ENCODE results near the gene NDE1.
"Not testable (repeated sequence)": the region's sequence is repeated elsewhere in the genome, so short reads cannot be mapped to it uniquely, and the experiment has no call there.

Gene NDE1

GRCh38 chr16:15650019-15650697, at the start of gene NDE1:
TSS of gene NDE1 (plus strand) at chr16:15650245. CDS start at chr16:15664779, 14,534 bp downstream.
- in situ Hi-C loops (cut with HindIII; ENCODE audit: low pct_unique_long_range_greater_than_20kb, low sequenced_read_pairs): no loop called here
- no peak for TF ChIP-seq JUND (IDR thresholded peaks at IDR 0.05; ENCODE audit: low read depth)
- peak; percentile 90 to 96 for DNase-seq (ENCODE audit: low read depth in 1 of 2, low spot score in 1 of 2)

- peak in 1 of 2 experiments; percentile 28 for DNase-seq (ENCODE audit: low read depth in 1 of 2, low spot score in 1 of 2)
- TF ChIP-seq JUND (IDR thresholded peaks at IDR 0.05; ENCODE audit: low read depth): no peak
- in situ Hi-C loops (cut with HindIII; ENCODE audit: low pct_unique_long_range_greater_than_20kb, low sequenced_read_pairs): no loop called here
Observed at GRCh38 chr16:15601212-15601879, 48.7 kb upstream of the NDE1 start.

GRCh38 chr16:15602285-15603044, 47.6 kb upstream of the NDE1 start:
- TF ChIP-seq JUND (IDR thresholded peaks at IDR 0.05; ENCODE audit: low read depth): no peak
- no peak for DNase-seq (ENCODE audit: low read depth in 1 of 2, low spot score in 1 of 2)
- in situ Hi-C loops (cut with HindIII; ENCODE audit: low pct_unique_long_range_greater_than_20kb, low sequenced_read_pairs): no loop called here

DNA sequence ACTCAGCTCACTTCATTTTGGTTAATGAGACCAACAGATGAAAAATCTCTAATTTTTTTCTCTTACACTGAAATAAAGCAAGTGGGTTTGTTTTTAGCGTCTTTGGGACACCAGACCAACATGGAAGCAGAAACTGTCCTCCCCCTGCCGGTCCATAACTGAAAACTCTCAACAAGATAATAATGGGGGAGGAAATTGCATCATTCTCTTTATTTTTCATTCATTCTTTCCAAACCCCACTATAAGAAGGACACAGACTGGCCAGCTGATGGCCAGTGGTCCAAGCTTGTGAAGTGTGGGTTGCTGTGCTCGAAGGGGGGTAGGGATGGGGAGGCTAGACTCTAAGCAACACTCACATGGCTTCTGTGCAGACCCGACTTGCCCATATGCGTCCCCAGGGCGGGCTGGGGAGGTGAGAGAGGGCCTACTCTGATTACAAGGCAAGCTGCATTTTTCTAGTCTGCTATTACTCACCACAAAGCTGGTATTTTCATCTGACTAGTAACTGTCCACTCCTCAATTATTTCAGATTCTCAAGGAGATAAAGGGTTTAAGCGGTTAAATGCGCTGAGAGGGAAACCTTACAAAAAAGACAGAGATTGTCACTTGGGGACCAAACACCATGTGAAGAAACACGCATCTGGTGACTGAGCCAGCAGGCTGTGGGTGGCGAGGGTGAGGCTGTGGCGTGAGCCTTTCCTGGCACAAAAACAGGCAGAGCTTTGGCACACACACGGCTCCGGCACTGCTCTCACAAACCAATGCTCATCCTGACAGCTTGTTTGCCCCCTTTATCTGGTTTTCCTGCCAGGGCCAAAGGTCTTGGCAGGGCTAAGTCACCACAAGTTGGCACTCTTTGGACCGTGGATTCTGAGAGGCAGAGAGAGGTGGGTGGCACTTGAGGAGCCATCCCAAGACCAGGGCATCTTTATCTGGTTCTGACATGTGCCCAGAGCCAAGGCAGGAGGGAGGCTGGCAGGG, 45.3 kb upstream of the NDE1 start:
- in situ Hi-C loops (cut with HindIII; ENCODE audit: low pct_unique_long_range_greater_than_20kb, low sequenced_read_pairs): no loop called here
- TF ChIP-seq JUND (IDR thresholded peaks at IDR 0.05; ENCODE audit: low read depth): no peak

GRCh38 chr16:15605839-15606517, 44.1 kb upstream of the NDE1 start:
- TF ChIP-seq JUND (IDR thresholded peaks at IDR 0.05; ENCODE audit: low read depth): no peak
- in situ Hi-C loops (cut with HindIII; ENCODE audit: low pct_unique_long_range_greater_than_20kb, low sequenced_read_pairs): no loop called here
- no peak for DNase-seq (ENCODE audit: low read depth in 1 of 2, low spot score in 1 of 2)

More for the DNA sequence above, 45.3 kb upstream of the NDE1 start:
- no peak for DNase-seq (ENCODE audit: low read depth in 1 of 2, low spot score in 1 of 2)

- in situ Hi-C loops (cut with HindIII; ENCODE audit: low pct_unique_long_range_greater_than_20kb, low sequenced_read_pairs): no loop called here
- DNase-seq (ENCODE audit: low read depth in 1 of 2, low spot score in 1 of 2): no peak
- TF ChIP-seq JUND (IDR thresholded peaks at IDR 0.05; ENCODE audit: low read depth): no peak
Observed at GRCh38 chr16:15606518-15607220, 43.4 kb upstream of the NDE1 start.

- DNase-seq (ENCODE audit: low read depth in 1 of 2, low spot score in 1 of 2); in situ Hi-C loops (cut with HindIII; ENCODE audit: low pct_unique_long_range_greater_than_20kb, low sequenced_read_pairs): not testable (repeated sequence)
Observed at GRCh38 chr16:15607221-15607699, 42.8 kb upstream of the NDE1 start.

DNA sequence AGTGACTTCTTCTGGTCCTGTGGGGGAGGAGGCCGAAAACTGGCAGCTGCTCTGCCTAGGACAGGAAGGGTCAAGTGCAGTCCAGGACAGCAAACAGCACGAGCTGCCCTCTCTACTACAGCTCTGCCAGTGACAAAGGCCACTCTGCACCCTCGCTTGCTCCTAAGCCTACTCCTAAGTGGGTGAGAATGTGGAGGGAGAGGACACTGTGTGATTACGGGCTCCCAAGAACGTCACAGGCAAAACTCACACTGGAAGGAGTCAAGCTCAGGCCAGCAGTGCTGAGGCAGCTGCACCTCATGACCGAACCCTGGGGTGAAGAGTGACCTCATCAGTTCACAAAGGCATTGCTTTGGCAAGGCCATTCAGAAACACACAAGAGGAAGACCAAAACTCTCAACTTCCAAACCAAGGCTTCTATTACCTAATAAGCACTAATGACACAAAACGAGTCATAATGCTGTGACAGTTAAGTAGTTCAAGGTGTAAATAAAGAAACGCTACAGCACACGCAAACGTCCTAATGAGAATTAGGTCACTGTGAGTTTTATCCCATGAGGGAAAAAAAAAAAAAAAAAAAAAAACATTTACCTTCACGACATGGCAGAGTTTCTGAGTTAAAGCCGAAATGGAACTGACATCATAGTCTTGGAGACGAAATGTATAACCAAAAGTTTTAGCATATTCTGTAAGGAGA, 42.2 kb upstream of the NDE1 start:
- no peak for TF ChIP-seq JUND (IDR thresholded peaks at IDR 0.05; ENCODE audit: low read depth)
- in situ Hi-C loops (cut with HindIII; ENCODE audit: low pct_unique_long_range_greater_than_20kb, low sequenced_read_pairs): no loop called here
- peak in 1 of 2 experiments; percentile 5 for DNase-seq (ENCODE audit: low read depth in 1 of 2, low spot score in 1 of 2)

GRCh38 chr16:15608398-15609285, 41.4 kb upstream of the NDE1 start:
- DNase-seq (ENCODE audit: low read depth in 1 of 2, low spot score in 1 of 2): peak in 1 of 2 experiments; percentile 10
- TF ChIP-seq JUND (IDR thresholded peaks at IDR 0.05; ENCODE audit: low read depth): no peak
- in situ Hi-C loops (cut with HindIII; ENCODE audit: low pct_unique_long_range_greater_than_20kb, low sequenced_read_pairs): no loop called here

DNA sequence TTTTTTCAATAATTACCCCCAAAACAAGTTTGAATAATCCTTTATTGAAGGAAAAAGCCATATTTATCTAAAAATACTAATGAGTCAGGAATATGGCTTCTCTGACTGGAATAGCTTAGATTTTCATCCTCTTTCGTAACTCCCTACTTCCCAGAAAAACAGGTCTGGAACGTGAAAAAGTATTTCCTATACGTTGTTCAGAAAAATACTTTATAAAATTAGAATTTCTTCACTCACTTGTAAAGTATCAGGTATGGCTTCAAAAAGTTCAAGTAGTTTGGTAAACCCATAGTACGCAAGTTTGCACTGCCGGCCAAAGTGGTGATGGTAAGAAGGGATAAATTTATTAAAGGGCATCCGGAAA, 40.8 kb upstream of the NDE1 start:
- TF ChIP-seq JUND (IDR thresholded peaks at IDR 0.05; ENCODE audit: low read depth): no peak
- in situ Hi-C loops (cut with HindIII; ENCODE audit: low pct_unique_long_range_greater_than_20kb, low sequenced_read_pairs): no loop called here
- no peak for DNase-seq (ENCODE audit: low read depth in 1 of 2, low spot score in 1 of 2)
